LHCN-M2 (cell line): ENCODE measurements around the gene ZNF576. TPM values are rescaled to one million over a fixed set of nuclear protein-coding genes. Genes with fewer than 3 reads are reported as not detected.
"Not testable (repeated sequence)": the region's sequence is repeated elsewhere in the genome, so short reads cannot be mapped to it uniquely, and the experiment has no call there.

Experiments
- DNase-seq: peaks from one replicate; pipeline ENCODE4 v3.0.0-alpha.2; 2012; ENCODE audit warnings: low read depth
- total RNA-seq: library from RNA; depleted of rRNA; stranded (reverse); fragments of >200 nt; gene quantifications from 2 replicates; pipeline ENCODE4 v1.2.3, GENCODE V29; 2014; rRNA removed

ZNF576 gene
- total RNA-seq, 1 experiment from 2014 or later, result 20.3 TPM

GRCh38 chr19:43650276-43650675 is 53.9 kb downstream of the ZNF576 start:
- not testable (repeated sequence) for DNase-seq

Other genes starting within 250 kb of the ZNF576 start
- gene CD177, start 242.9 kb upstream of the ZNF576 start, total RNA-seq, result not detected in 2 replicates
- gene TEX101, start 181.7 kb upstream of the ZNF576 start, total RNA-seq, result not detected in 2 replicates
- gene LYPD3, start 131.0 kb upstream of the ZNF576 start, total RNA-seq, result 0.17 TPM in 1 of 2 replicates, not detected in the other
- 7.9 and 10.0 TPM in 2 replicates for gene PHLDB3, start 91.8 kb upstream of the ZNF576 start, total RNA-seq
- 40.0 and 40.8 TPM in 2 replicates for gene ETHE1, start 69.4 kb upstream of the ZNF576 start, total RNA-seq
- gene ZNF575, start 63.4 kb upstream of the ZNF576 start, total RNA-seq, result 1.5 TPM in 1 of 2 replicates, not detected in the other
- gene XRCC1, start 21.1 kb upstream of the ZNF576 start, total RNA-seq, result 46.6 and 46.8 TPM in 2 replicates
- gene PINLYP, start 20.8 kb upstream of the ZNF576 start, total RNA-seq, result 0.29 TPM in 1 of 2 replicates, not detected in the other
- 20.1 and 23.2 TPM in 2 replicates for gene IRGQ, start 461 bp upstream of the ZNF576 start, total RNA-seq
- 0.11 TPM in 1 of 2 replicates, not detected in the other for gene SRRM5, start 15.5 kb downstream of the ZNF576 start, total RNA-seq
- 56.8 and 58.4 TPM in 2 replicates for gene ZNF428, start 23.0 kb downstream of the ZNF576 start, total RNA-seq
- gene CADM4, start 43.3 kb downstream of the ZNF576 start, total RNA-seq, result 0.69 TPM in 1 of 2 replicates, not detected in the other
- 128 and 170 TPM in 2 replicates for gene PLAUR, start 73.6 kb downstream of the ZNF576 start, total RNA-seq
- not detected in 2 replicates for gene IRGC, start 119.5 kb downstream of the ZNF576 start, total RNA-seq
- 17.3 and 18.9 TPM in 2 replicates for gene SMG9, start 158.4 kb downstream of the ZNF576 start, total RNA-seq
- 1.0 and 2.1 TPM in 2 replicates for gene KCNN4, start 184.4 kb downstream of the ZNF576 start, total RNA-seq
- gene LYPD5, start 205.9 kb downstream of the ZNF576 start, total RNA-seq, result not detected in 2 replicates
- 8.2 and 9.6 TPM in 2 replicates for gene ZNF283, start 230.7 kb downstream of the ZNF576 start, total RNA-seq